ENCODE measurements around the gene TASL. TPM values are rescaled to one million over a fixed set of nuclear protein-coding genes. Genes with fewer than 3 reads are reported as not detected.

TASL gene
- total RNA-seq, 1 experiment from 2014 or later: not detected

DNA sequence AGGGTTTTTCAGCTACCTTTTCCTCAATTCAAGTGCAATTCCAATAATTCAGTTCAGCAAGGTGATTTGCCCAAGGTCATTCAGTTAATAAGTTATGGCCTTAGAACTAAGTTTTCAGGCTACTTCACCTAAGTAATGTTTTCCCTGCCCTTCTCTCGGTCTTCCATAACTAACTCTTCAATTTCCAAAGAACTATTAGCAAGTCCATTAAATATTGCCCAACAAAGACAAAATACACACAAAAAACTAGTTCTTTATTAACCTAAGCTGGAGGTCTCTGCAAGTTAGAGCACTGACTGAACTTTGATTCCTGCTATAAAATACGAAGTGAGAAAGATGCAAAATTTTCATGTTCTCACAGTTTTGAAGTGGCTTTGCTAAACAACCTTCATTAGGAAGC lies 48.8 kb upstream of the TASL start:
- H3K27me3 ChIP-seq (ENCODE audit: insufficient read depth, low read length): no peaks in the 10 kb centered on the region
- peaks cover 9% of the 10 kb centered on the region for H3K9me3 ChIP-seq (ENCODE audit: control insufficient read depth, low read depth, low read length)
- Mint-ChIP-seq H3K27ac (no peak overlapping the region), H3K4me3 (no peak overlapping the region), H3K4me1 (peaks cover 3 to 5% of the 10 kb centered on the region in 2 experiments; a peak in 2 of 4 replicates), H3K9me3 (peaks cover 29 to 61% of the 10 kb centered on the region in 2 experiments), H3K27me3 (ENCODE audit: low read depth) (peaks cover 2% of the 10 kb centered on the region; the same call in 1 of the 2 replicates), H3K36me3 (ENCODE audit: insufficient read depth in 1 of 3, low read depth in 3 of 3) (peaks cover 3 to 16% (median 5%) of the 10 kb centered on the region in 3 experiments; a peak in 5 of 7 replicates)
- H3T11ph ChIP-seq (ENCODE audit: low read length): no peak overlapping the region
- no peaks in the 10 kb centered on the region for H3K79me2 ChIP-seq (ENCODE audit: insufficient read depth, low read length)
- no peak overlapping the region for H2AK5ac ChIP-seq (ENCODE audit: insufficient read length, low read length)
- WGBS (ENCODE audit: extremely low coverage, insufficient read length, low lambda C conversion rate): no CpG with 5 or more reads among the region's 2 CpGs
- H2BK20ac ChIP-seq (ENCODE audit: low read depth, low read length, poor library complexity, severe bottlenecking): no peak overlapping the region
- no peak overlapping the region for H3K23ac ChIP-seq (ENCODE audit: insufficient read length, low read depth, low read length)
- no peak overlapping the region for H2BK15ac ChIP-seq (ENCODE audit: low read depth, low read length)
- no peak for TF ChIP-seq CTCF (conservative IDR thresholded peaks at IDR 0.05)
- H4K20me1 ChIP-seq (ENCODE audit: control insufficient read depth, insufficient read depth, insufficient read length): no peaks in the 10 kb centered on the region
- no peak overlapping the region for H2BK120ac ChIP-seq (ENCODE audit: low read depth, low read length, poor library complexity, severe bottlenecking)
- H3K79me1 ChIP-seq (ENCODE audit: insufficient read depth, low read depth, low read length, poor library complexity, severe bottlenecking): no peaks in the 10 kb centered on the region
- no peak overlapping the region for H3K14ac ChIP-seq (ENCODE audit: insufficient read depth, low read length)
- H3K4me1 ChIP-seq (ENCODE audit: insufficient read depth, low read length): no peaks in the 10 kb centered on the region
- H3K18ac ChIP-seq (ENCODE audit: insufficient read length, low read depth, low read length): no peak overlapping the region
- no peak overlapping the region for H2AFZ ChIP-seq (ENCODE audit: low read length)
- no peak overlapping the region for H3K4me2 ChIP-seq (ENCODE audit: insufficient read depth, insufficient read length, low read length)
- H4K8ac ChIP-seq (replicated peaks; ENCODE audit: insufficient read length, low read depth, low read length): no peak overlapping the region
- H3K56ac ChIP-seq (ENCODE audit: insufficient read length, low read depth, low read length): no peak overlapping the region
- no peak overlapping the region for H3K27ac ChIP-seq (ENCODE audit: insufficient read length, low read depth, low read length)
- no peak overlapping the region for H3K9ac ChIP-seq (ENCODE audit: extremely low read depth, insufficient read length, low read length)
- no peak overlapping the region for H3K4ac ChIP-seq (ENCODE audit: low read depth, low read length)
- DNase-seq: no peak
- no peaks in the 10 kb centered on the region for H3K23me2 ChIP-seq (ENCODE audit: insufficient read length, low read depth, low read length, poor library complexity, severe bottlenecking)
- no peak overlapping the region for H4K91ac ChIP-seq (ENCODE audit: insufficient read length, low read depth, low read length)
- H2BK12ac ChIP-seq (ENCODE audit: insufficient read length, low read depth, low read length): no peak overlapping the region
- H4K5ac ChIP-seq (ENCODE audit: insufficient read length, low read depth, low read length): no peak overlapping the region
- no peak overlapping the region for H2BK5ac ChIP-seq (ENCODE audit: insufficient read length, low read length)
